K562 (cell line): ENCODE data around the gene RPS8. TPM values are rescaled to one million over a fixed set of nuclear protein-coding genes. Genes with fewer than 3 reads are reported as not detected.

Source experiments
- BMI1 ChIP-seq: fragments of 150-350 bp; IDR thresholded peaks from 2 replicates; pipeline ENCODE4 v1.6.1; 2014; ENCODE audit warnings: low read length
- BRCA1 ChIP-seq, 2 experiments: fragments of 450-650 bp in 1 of 2; sonication (generic) in 1 of 2; formaldehyde crosslinking in 1 of 2; IDR thresholded peaks; 2 replicates each; pipeline versions ENCODE4 v1.5.0 to v1.6.1; 2017 to 2020; ENCODE audit warnings: mild to moderate bottlenecking in 1 of 2, missing genetic modification reagents in 1 of 2
- CBFB ChIP-seq: sonication (generic); formaldehyde crosslinking; IDR thresholded peaks from 2 replicates; pipeline ENCODE4 v1.4.0; 2020; ENCODE audit warnings: mild to moderate bottlenecking, missing genetic modification reagents
- CREB5 ChIP-seq: fragments of 250-450 bp; sonication (Bioruptor Pico); IDR thresholded peaks from 2 replicates; pipeline ENCODE4 v1.5.0; 2020; ENCODE audit warnings: mild to moderate bottlenecking
- ESRRA ChIP-seq: fragments of 450-650 bp; IDR thresholded peaks from 2 replicates; pipeline ENCODE4 v1.6.1; 2014; ENCODE audit warnings: low read depth, mild to moderate bottlenecking, moderate library complexity, borderline replicate concordance
- FOXK2 ChIP-seq, 2 experiments: fragments of 450-650 bp; IDR thresholded peaks in 1 of 2; conservative IDR thresholded peaks in 1 of 2; 2 replicates each; pipeline ENCODE4 v1.6.1; 2016; ENCODE audit warnings: low read depth in 2 of 2, mild to moderate bottlenecking in 1 of 2
- GATA2 ChIP-seq: sonication (generic); formaldehyde crosslinking; IDR thresholded peaks from 2 replicates; pipeline ENCODE4 v1.4.0; 2020; ENCODE audit warnings: mild to moderate bottlenecking, missing genetic modification reagents
- HDAC3 ChIP-seq: fragments of 450-650 bp; IDR thresholded peaks from 2 replicates; pipeline ENCODE4 v1.6.1; 2018; ENCODE audit warnings: borderline replicate concordance, mild to moderate bottlenecking, moderate library complexity; ENCODE audit not compliant: partially characterized antibody
- MBD2 ChIP-seq: sonication (generic); IDR thresholded peaks from 2 replicates; pipeline ENCODE4 v1.6.1; 2016; ENCODE audit warnings: low read depth, borderline replicate concordance
- MTF1 ChIP-seq: fragments of 250-450 bp; sonication (Bioruptor Pico); IDR thresholded peaks from 2 replicates; pipeline ENCODE4 v1.9.0; 2021; ENCODE audit warnings: moderate library complexity, mild to moderate bottlenecking, inconsistent platforms, borderline replicate concordance
- PTTG1 ChIP-seq: fragments of 450-650 bp; IDR thresholded peaks from 2 replicates; pipeline ENCODE4 v1.6.1; 2016; ENCODE audit warnings: low read depth, mild to moderate bottlenecking, missing genetic modification characterization, missing compliant biosample characterization
- RAD21 ChIP-seq, 2 experiments: fragments of 250-450 bp in 1 of 2; fragments of 450-650 bp in 1 of 2; sonication (Bioruptor Pico) in 1 of 2; formaldehyde crosslinking in 1 of 2; IDR thresholded peaks in 1 of 2; conservative IDR thresholded peaks in 1 of 2; 2 replicates each; pipeline versions ENCODE4 v1.4.0 to v1.8.0; 2020 to 2022; ENCODE audit warnings: mild to moderate bottlenecking in 2 of 2, moderate library complexity in 1 of 2
- RBBP5 ChIP-seq: fragments of 200-600 bp; sonication (generic); IDR thresholded peaks from 2 replicates; pipeline ENCODE4 v1.6.1; 2012; ENCODE audit warnings: borderline replicate concordance, mild to moderate bottlenecking, low read length, control low read depth, inconsistent platforms; ENCODE audit not compliant: insufficient read depth, poor library complexity, severe bottlenecking
- SNIP1 ChIP-seq: fragments of 450-650 bp; IDR thresholded peaks from 2 replicates; pipeline ENCODE4 v1.7.1; 2017; ENCODE audit warnings: low read depth, mild to moderate bottlenecking
- SRSF3 ChIP-seq: fragments of 200-400 bp; formaldehyde crosslinking; IDR thresholded peaks from 2 replicates; pipeline ENCODE4 v1.6.1; 2016; ENCODE audit warnings: mild to moderate bottlenecking, low read length, moderate library complexity; ENCODE audit not compliant: insufficient read depth
- STAG1 ChIP-seq: sonication (generic); formaldehyde crosslinking; IDR thresholded peaks from 2 replicates; pipeline ENCODE4 v1.5.0; 2020; ENCODE audit warnings: missing genetic modification reagents, borderline replicate concordance
- THAP7 ChIP-seq: fragments of 250-450 bp; sonication (Bioruptor Pico); IDR thresholded peaks from 2 replicates; pipeline ENCODE4 v1.5.0; 2021
- YY1 ChIP-seq, 3 experiments: IDR thresholded peaks; 2 replicates each; pipeline ENCODE4 v1.6.1; 2011; ENCODE audit warnings: low read length in 2 of 3, mild to moderate bottlenecking in 2 of 3, moderate library complexity in 2 of 3, borderline replicate concordance in 1 of 3, control low read depth in 1 of 3, low read depth in 1 of 3; ENCODE audit not compliant: insufficient read depth in 3 of 3, insufficient replicate concordance in 2 of 3, control insufficient read depth in 1 of 3, insufficient read length in 1 of 3; ENCODE audit errors: extremely low read depth in 1 of 3
- ZC3H11A ChIP-seq: IDR thresholded peaks from 2 replicates; pipeline ENCODE4 v1.6.1; 2012; ENCODE audit warnings: low read depth, low read length, improper control_type of control experiment
- ZFP1 ChIP-seq: fragments of 450-650 bp; formaldehyde crosslinking; IDR thresholded peaks from 2 replicates; pipeline ENCODE4 v1.4.0; 2020; ENCODE audit warnings: mild to moderate bottlenecking, mixed read lengths
- ZNF263 ChIP-seq: sonication (generic); formaldehyde crosslinking; IDR thresholded peaks from 2 replicates; pipeline ENCODE4 v1.8.0; 2022; ENCODE audit warnings: mild to moderate bottlenecking, missing genetic modification reagents, borderline replicate concordance
- ZNF431 ChIP-seq: sonication (generic); formaldehyde crosslinking; IDR thresholded peaks from 2 replicates; pipeline ENCODE4 v1.8.0; 2022; ENCODE audit warnings: mild to moderate bottlenecking, missing genetic modification reagents
- ZNF589 ChIP-seq: fragments of 200-800 bp; sonication (Bioruptor generic); IDR thresholded peaks from 2 replicates; pipeline ENCODE4 v1.6.1; 2016; ENCODE audit warnings: low read depth, missing genetic modification characterization, missing compliant biosample characterization
- polyA plus RNA-seq, 8 experiments: library from polyadenylated mRNA; depleted of rRNA in 4 of 8; stranded (reverse) in 5 of 8; unstranded in 3 of 8; fragments of >200 nt; fragmentation: Nextera tagmentation in 2 of 8; fragmentation: Illumina TruSeq in 1 of 8; extraction: Ambion mirVana in 2 of 8; extraction: Trizol in 1 of 8; gene quantifications; 2 replicates each; pipeline versions ENCODE4 v1.2.1 to v1.2.3, GENCODE V29; 2011 to 2014; ENCODE audit warnings: inconsistent platforms in 1 of 8, missing spikeins in 1 of 8
- total RNA-seq, 7 experiments: library from RNA; depleted of rRNA in 6 of 7; stranded (reverse); fragments of >200 nt in 6 of 7; fragmentation: Illumina TruSeq in 2 of 7; extraction: Trizol in 2 of 7; gene quantifications; 2 replicates each; pipeline versions ENCODE4 v1.2.1 to v1.2.3, GENCODE V29; 2011 to 2021; ENCODE audit warnings: low replicate concordance in 1 of 7

The RPS8 gene
- total and polyA plus RNA-seq, 9 of the 15 experiments (the other 6 are each of a cell fraction or from before 2014, with no cell fraction given): 2,431 to 4,168 (median 3,109) TPM

GRCh38 chr1:44819608-44820327 is 44.4 kb downstream of the RPS8 start (continued):
- TF ChIP-seq ZFP1 (CRISPR knock-in tag): no peak
- TF ChIP-seq ZNF263 (CRISPR knock-in tag): peak; percentile 45; the same call in 1 of the 2 replicates
- TF ChIP-seq CREB5 (CRISPR knock-in tag): peak; percentile 41; the same call in 1 of the 2 replicates
- TF ChIP-seq PTTG1 (tag): peak; percentile 35; the same call in 1 of the 2 replicates
- TF ChIP-seq BRCA1 (IDR thresholded peaks at IDR 0.05): no peak
- no peak for TF ChIP-seq BRCA1 (CRISPR knock-in tag; IDR thresholded peaks at IDR 0.05)
- peak; percentile 6; the same call in 1 of the 2 replicates for TF ChIP-seq ESRRA
- peak; percentile 69 for TF ChIP-seq SNIP1
- no peak for TF ChIP-seq CBFB (CRISPR knock-in tag)
- TF ChIP-seq ZNF589 (CRISPR knock-in tag): peak; percentile 83
- peak; percentile 95 for TF ChIP-seq MBD2
- TF ChIP-seq FOXK2 (conservative IDR thresholded peaks at IDR 0.05 in 1 of 2, IDR thresholded peaks at IDR 0.05 in 1 of 2; ENCODE audit: low read depth in 2 of 2): peak; percentile 14 to 72; a peak in 3 of 4 replicates
- TF ChIP-seq YY1 (IDR thresholded peaks at IDR 0.05; ENCODE audit: borderline replicate concordance in 1 of 3, control insufficient read depth in 1 of 3, extremely low read depth in 1 of 3, insufficient read depth in 3 of 3, insufficient read length in 1 of 3, insufficient replicate concordance in 2 of 3, low read depth in 1 of 3, low read length in 2 of 3): peak in 2 of 3 experiments; percentile 70 to 80
- no peak for TF ChIP-seq SRSF3
- peak; percentile 41 to 53; a peak in 3 of 4 replicates for TF ChIP-seq RAD21 (CRISPR knock-in tag; conservative IDR thresholded peaks at IDR 0.05 in 1 of 2, IDR thresholded peaks at IDR 0.05 in 1 of 2)
- TF ChIP-seq HDAC3: peak; percentile 88
- TF ChIP-seq ZNF431 (CRISPR knock-in tag): no peak; the same call in none of the 2 replicates
- TF ChIP-seq ZC3H11A: peak; percentile 36; the same call in 1 of the 2 replicates
- TF ChIP-seq GATA2 (CRISPR knock-in tag): no peak; the same call in 1 of the 2 replicates
- TF ChIP-seq BMI1: peak; percentile 45; the same call in 1 of the 2 replicates
- TF ChIP-seq STAG1 (CRISPR knock-in tag): no peak
- no peak for TF ChIP-seq MTF1 (CRISPR knock-in tag)
- peak; percentile 86; the same call in 1 of the 2 replicates for TF ChIP-seq THAP7 (CRISPR knock-in tag)
- TF ChIP-seq RBBP5: peak; percentile 49
